ENCODE data around the gene EDN1.

The EDN1 gene

GRCh38 chr6:12275107-12275506 is 15.1 kb upstream of the EDN1 start:
- Histone ChIP-seq H3K4me3 (ENCODE audit: low read length) (no peak overlapping the region), H3K36me3 (ENCODE audit: control insufficient read depth, insufficient read depth, low read length) (no peaks in the 10 kb centered on the region), H3K9ac (ENCODE audit: low read length) (no peak overlapping the region), H3K27ac (ENCODE audit: low read depth, low read length) (no peak overlapping the region), H3K27me3 (ENCODE audit: control insufficient read depth, insufficient read depth, low read length) (no peaks in the 10 kb centered on the region), H3K4me1 (ENCODE audit: control insufficient read depth, insufficient read depth, low read length) (no peaks in the 10 kb centered on the region)

DNA sequence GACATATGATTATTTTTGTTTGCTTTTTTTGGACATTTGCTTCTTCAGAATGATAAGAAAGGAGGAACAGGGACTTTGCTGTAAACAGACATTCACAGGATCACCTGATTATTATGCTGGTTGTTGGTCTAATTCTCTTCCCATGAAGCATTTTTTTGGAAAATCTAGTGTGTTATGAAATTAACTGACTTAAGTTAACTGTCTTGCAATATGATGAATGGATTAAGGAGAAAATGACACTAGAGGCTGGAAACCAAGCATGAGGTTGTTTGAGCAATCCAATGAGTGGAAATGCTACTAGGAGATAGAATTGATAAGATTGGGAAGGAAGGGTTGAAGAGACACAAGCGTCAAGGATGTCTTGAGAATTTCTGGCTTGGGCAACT is 13.2 kb upstream of the EDN1 start:
- Histone ChIP-seq H3K4me3 (ENCODE audit: low read length) (no peak overlapping the region), H3K36me3 (ENCODE audit: control insufficient read depth, insufficient read depth, low read length) (no peaks in the 10 kb centered on the region), H3K9ac (ENCODE audit: low read length) (no peak overlapping the region), H3K27me3 (ENCODE audit: control insufficient read depth, insufficient read depth, low read length) (no peaks in the 10 kb centered on the region), H3K4me1 (ENCODE audit: control insufficient read depth, insufficient read depth, low read length) (no peaks in the 10 kb centered on the region), H3K27ac (ENCODE audit: low read depth, low read length) (no peak overlapping the region)

- Histone ChIP-seq H3K4me1 (ENCODE audit: control insufficient read depth, insufficient read depth, low read length) (no peaks in the 10 kb centered on the region), H3K9ac (ENCODE audit: low read length) (no peak overlapping the region), H3K36me3 (ENCODE audit: control insufficient read depth, insufficient read depth, low read length) (no peaks in the 10 kb centered on the region), H3K27me3 (ENCODE audit: control insufficient read depth, insufficient read depth, low read length) (no peaks in the 10 kb centered on the region), H3K27ac (ENCODE audit: low read depth, low read length) (no peak overlapping the region), H3K4me3 (ENCODE audit: low read length) (no peak overlapping the region)
Observed at GRCh38 chr6:12277386-12277785, 12.8 kb upstream of the EDN1 start.

DNA sequence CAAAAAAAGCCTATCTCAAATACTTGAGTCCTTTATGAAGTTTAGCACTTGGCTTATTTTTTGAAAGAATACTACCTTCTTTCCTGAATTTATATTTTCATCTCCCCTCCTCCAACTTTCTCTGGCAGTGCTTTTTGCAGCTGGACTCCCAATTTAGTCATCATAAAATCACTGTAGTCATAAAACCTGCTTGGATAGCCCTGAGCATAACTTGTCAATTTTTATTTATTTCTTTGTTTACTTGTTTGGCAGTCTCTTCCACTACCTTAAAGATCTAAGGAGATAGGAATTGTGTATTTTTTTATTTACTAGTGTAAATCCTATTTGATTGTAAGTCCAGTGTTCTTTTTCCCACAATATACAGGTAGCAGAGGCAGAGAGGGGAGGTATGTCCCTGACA is 11.2 kb upstream of the EDN1 start:
- Histone ChIP-seq H3K36me3 (ENCODE audit: control insufficient read depth, insufficient read depth, low read length) (no peaks in the 10 kb centered on the region), H3K4me1 (ENCODE audit: control insufficient read depth, insufficient read depth, low read length) (no peaks in the 10 kb centered on the region), H3K27me3 (ENCODE audit: control insufficient read depth, insufficient read depth, low read length) (no peaks in the 10 kb centered on the region), H3K4me3 (ENCODE audit: low read length) (no peak overlapping the region), H3K9ac (ENCODE audit: low read length) (no peak overlapping the region), H3K27ac (ENCODE audit: low read depth, low read length) (no peak overlapping the region)

DNA sequence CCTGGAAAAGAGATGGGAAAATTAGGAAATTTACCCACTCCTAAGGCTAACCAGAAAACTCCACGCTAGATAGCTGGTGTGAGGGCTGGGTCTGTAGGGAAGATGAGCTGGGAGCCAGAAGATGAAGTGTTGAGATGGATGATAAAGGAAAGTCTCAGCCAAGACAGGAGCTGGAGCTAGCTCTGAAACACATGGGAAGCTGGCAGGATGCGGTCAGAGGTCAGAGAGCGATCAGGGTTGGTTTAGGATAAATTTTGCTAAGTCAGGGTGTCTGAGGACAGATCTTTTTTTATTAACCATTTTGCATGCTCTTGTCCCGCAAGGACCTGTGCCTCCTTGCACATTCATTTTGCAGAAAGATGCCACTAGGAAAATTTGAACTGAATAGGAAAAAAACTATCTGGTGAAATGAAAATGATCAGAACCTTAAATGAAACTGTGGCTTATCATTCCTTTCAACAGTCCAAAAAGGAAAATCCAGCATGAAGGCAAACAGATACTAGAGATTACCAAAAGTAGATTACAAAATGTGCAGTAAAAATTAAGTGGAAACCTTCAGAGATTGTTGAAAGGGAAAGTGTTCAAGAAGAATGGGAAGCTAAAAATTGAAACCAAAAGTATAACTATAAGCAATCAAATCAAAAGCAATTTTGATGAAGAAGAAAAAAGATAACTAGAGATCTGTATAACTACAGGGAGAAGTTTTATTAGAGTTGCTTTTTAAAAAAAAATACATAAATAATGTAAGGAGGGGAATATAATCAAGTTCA is 10.7 kb upstream of the EDN1 start:
- Histone ChIP-seq H3K36me3 (ENCODE audit: control insufficient read depth, insufficient read depth, low read length) (no peaks in the 10 kb centered on the region), H3K27me3 (ENCODE audit: control insufficient read depth, insufficient read depth, low read length) (no peaks in the 10 kb centered on the region), H3K27ac (ENCODE audit: low read depth, low read length) (no peak overlapping the region), H3K9ac (ENCODE audit: low read length) (no peak overlapping the region), H3K4me3 (ENCODE audit: low read length) (peak overlapping the region; percentile 13), H3K4me1 (ENCODE audit: control insufficient read depth, insufficient read depth, low read length) (no peaks in the 10 kb centered on the region)

GRCh38 chr6:12280458-12280857 is 9.7 kb upstream of the EDN1 start:
- H3K9ac ChIP-seq (ENCODE audit: low read length) = no peak overlapping the region
- H3K4me3 ChIP-seq (ENCODE audit: low read length) = no peak overlapping the region
- H3K27ac ChIP-seq (ENCODE audit: low read depth, low read length) = no peak overlapping the region
- H3K4me1 ChIP-seq (ENCODE audit: control insufficient read depth, insufficient read depth, low read length) = no peaks in the 10 kb centered on the region
- H3K27me3 ChIP-seq (ENCODE audit: control insufficient read depth, insufficient read depth, low read length) = no peaks in the 10 kb centered on the region
- no peaks in the 10 kb centered on the region for H3K36me3 ChIP-seq (ENCODE audit: control insufficient read depth, insufficient read depth, low read length)

GRCh38 chr6:12280902-12281301 is 9.3 kb upstream of the EDN1 start:
- Histone ChIP-seq H3K4me3 (ENCODE audit: low read length) (no peak overlapping the region), H3K36me3 (ENCODE audit: control insufficient read depth, insufficient read depth, low read length) (no peaks in the 10 kb centered on the region), H3K4me1 (ENCODE audit: control insufficient read depth, insufficient read depth, low read length) (no peaks in the 10 kb centered on the region), H3K27ac (ENCODE audit: low read depth, low read length) (no peak overlapping the region), H3K27me3 (ENCODE audit: control insufficient read depth, insufficient read depth, low read length) (no peaks in the 10 kb centered on the region), H3K9ac (ENCODE audit: low read length) (no peak overlapping the region)

DNA sequence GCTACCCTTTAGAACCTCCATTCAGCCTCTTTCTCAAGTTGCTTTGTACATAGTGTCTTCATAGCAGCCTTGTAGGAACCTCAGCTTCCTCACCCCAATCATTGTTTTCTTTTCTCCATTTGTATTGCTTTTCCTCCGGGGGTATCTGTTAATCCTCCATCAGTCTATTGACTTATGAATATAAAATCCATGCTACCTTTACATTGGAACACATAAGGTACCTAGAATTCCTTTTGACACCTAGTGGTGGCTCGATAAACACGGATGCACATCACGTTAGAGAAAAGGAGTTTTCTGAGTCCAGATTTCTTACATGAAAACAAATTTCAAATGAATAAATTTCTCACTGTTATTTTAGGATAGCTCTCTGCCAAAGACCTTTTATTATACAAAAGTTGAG is 6.3 kb upstream of the EDN1 start:
- H3K27ac ChIP-seq (ENCODE audit: low read depth, low read length) = no peak overlapping the region
- no peaks in the 10 kb centered on the region for H3K27me3 ChIP-seq (ENCODE audit: control insufficient read depth, insufficient read depth, low read length)
- H3K4me3 ChIP-seq (ENCODE audit: low read length) = no peak overlapping the region
- H3K9ac ChIP-seq (ENCODE audit: low read length) = no peak overlapping the region
- H3K36me3 ChIP-seq (ENCODE audit: control insufficient read depth, insufficient read depth, low read length) = no peaks in the 10 kb centered on the region
- H3K4me1 ChIP-seq (ENCODE audit: control insufficient read depth, insufficient read depth, low read length) = no peaks in the 10 kb centered on the region

DNA sequence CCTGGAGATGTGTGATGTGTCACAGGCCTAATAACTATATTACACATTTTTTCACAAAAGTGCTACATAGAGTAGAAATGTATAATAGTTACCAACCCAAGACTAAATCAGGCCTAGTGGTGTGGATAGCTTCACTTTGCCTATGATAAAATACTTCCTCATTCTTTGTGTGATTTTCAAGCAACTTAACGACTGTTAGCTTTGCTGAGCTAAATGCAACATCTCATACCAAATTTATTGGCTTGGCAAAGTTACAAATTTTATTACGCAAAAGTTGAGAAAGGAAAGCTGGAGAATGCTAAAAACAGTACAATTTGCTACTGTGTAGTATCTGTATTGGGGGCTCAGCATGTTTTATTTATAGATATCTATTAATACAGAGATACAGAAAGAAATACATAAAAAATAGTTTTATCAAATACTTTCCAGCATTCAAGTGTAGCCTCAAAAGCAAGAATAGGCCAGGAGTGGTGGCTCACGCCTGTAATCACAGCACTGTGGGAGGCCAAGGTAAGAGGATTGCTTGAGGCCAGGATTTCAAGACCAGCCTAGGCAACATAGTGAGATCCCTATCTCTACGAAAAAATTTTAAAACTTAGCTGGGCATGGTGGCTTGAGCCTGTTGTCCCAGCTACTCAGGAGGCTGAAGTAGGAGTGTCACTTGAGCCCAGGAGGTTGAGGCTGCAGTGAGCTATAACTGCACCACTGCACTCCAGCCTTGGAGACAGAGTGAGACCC is 3.6 kb upstream of the EDN1 start:
- Histone ChIP-seq H3K36me3 (ENCODE audit: control insufficient read depth, insufficient read depth, low read length) (no peaks in the 10 kb centered on the region), H3K27me3 (ENCODE audit: control insufficient read depth, insufficient read depth, low read length) (no peaks in the 10 kb centered on the region), H3K9ac (ENCODE audit: low read length) (no peak overlapping the region), H3K4me3 (ENCODE audit: low read length) (no peak overlapping the region), H3K27ac (ENCODE audit: low read depth, low read length) (no peak overlapping the region), H3K4me1 (ENCODE audit: control insufficient read depth, insufficient read depth, low read length) (peaks cover 5% of the 10 kb centered on the region)

GRCh38 chr6:12288211-12288618 is 1.9 kb upstream of the EDN1 start:
- H3K27ac ChIP-seq (ENCODE audit: low read depth, low read length) = no peak overlapping the region
- H3K36me3 ChIP-seq (ENCODE audit: control insufficient read depth, insufficient read depth, low read length) = no peaks in the 10 kb centered on the region
- no peak overlapping the region for H3K9ac ChIP-seq (ENCODE audit: low read length)
- H3K4me3 ChIP-seq (ENCODE audit: low read length) = no peak overlapping the region
- no peaks in the 10 kb centered on the region for H3K27me3 ChIP-seq (ENCODE audit: control insufficient read depth, insufficient read depth, low read length)
- H3K4me1 ChIP-seq (ENCODE audit: control insufficient read depth, insufficient read depth, low read length) = peaks cover 5% of the 10 kb centered on the region

DNA sequence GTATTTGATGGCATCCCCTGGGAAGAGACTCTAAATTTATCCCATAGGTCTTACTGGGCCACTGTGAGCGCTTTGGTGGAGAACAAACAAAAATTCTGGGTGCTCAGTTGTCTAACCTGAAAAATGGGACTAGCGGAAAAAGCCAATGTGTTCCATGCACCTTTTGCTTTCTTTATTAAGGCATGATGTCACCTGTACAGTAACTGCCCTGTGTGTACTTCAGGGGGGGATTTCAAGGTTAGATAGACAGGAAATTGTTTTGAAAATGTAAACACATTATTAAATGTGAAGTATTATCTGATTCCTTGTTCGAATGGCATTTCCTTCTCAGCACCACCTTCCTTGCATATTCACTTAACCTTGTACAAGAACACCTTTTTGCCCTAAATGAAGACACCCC is 1.2 kb upstream of the EDN1 start:
- no peak overlapping the region for H3K27ac ChIP-seq (ENCODE audit: low read depth, low read length)
- no peaks in the 10 kb centered on the region for H3K27me3 ChIP-seq (ENCODE audit: control insufficient read depth, insufficient read depth, low read length)
- no peak overlapping the region for H3K9ac ChIP-seq (ENCODE audit: low read length)
- H3K36me3 ChIP-seq (ENCODE audit: control insufficient read depth, insufficient read depth, low read length) = no peaks in the 10 kb centered on the region
- peaks cover 5% of the 10 kb centered on the region for H3K4me1 ChIP-seq (ENCODE audit: control insufficient read depth, insufficient read depth, low read length)
- no peak overlapping the region for H3K4me3 ChIP-seq (ENCODE audit: low read length)

DNA sequence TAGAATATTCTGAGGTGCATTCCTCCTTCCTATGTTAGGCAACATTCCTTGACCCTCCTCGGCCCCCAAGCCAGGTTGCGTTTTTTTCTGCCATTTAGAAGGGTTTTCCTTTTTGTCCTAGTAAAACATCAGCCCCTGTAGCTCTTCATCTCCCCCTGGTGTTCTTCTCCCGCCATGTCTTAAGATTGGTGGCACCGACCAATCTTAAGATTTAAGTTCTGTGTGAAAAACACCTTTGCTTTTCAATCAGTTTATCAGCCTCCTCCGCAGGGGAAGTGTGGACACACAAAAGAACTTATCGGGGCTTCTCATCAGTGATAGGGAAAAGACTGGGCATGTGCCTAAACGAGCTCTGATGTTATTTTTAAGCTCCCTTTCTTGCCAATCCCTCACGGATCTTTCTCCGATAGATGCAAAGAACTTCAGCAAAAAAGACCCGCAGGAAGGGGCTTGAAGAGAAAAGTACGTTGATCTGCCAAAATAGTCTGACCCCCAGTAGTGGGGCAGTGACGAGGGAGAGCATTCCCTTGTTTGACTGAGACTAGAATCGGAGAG is 719 bp upstream of the EDN1 start:
- Histone ChIP-seq H3K36me3 (ENCODE audit: control insufficient read depth, insufficient read depth, low read length) (no peaks in the 10 kb centered on the region), H3K9ac (ENCODE audit: low read length) (peak overlapping the region; percentile 26), H3K27ac (ENCODE audit: low read depth, low read length) (no peak overlapping the region), H3K27me3 (ENCODE audit: control insufficient read depth, insufficient read depth, low read length) (no peaks in the 10 kb centered on the region), H3K4me1 (ENCODE audit: control insufficient read depth, insufficient read depth, low read length) (peaks cover 5% of the 10 kb centered on the region), H3K4me3 (ENCODE audit: low read length) (peak overlapping the region; percentile 45)

Data from rectal smooth muscle tissue (tissue), 1 donor.